SKM-1 (cell line): ENCODE results near the gene TAF12.
"Not testable (repeated sequence)": the region's sequence is repeated elsewhere in the genome, so short reads cannot be mapped to it uniquely, and the experiment has no call there.

Experiments
- DNase-seq: peaks from one replicate; lab custom pipeline; 2025; ENCODE audit not compliant: unreplicated experiment; lab: John Stamatoyannopoulos, UW

The TAF12 gene, protein sequence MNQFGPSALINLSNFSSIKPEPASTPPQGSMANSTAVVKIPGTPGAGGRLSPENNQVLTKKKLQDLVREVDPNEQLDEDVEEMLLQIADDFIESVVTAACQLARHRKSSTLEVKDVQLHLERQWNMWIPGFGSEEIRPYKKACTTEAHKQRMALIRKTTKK

DNA sequence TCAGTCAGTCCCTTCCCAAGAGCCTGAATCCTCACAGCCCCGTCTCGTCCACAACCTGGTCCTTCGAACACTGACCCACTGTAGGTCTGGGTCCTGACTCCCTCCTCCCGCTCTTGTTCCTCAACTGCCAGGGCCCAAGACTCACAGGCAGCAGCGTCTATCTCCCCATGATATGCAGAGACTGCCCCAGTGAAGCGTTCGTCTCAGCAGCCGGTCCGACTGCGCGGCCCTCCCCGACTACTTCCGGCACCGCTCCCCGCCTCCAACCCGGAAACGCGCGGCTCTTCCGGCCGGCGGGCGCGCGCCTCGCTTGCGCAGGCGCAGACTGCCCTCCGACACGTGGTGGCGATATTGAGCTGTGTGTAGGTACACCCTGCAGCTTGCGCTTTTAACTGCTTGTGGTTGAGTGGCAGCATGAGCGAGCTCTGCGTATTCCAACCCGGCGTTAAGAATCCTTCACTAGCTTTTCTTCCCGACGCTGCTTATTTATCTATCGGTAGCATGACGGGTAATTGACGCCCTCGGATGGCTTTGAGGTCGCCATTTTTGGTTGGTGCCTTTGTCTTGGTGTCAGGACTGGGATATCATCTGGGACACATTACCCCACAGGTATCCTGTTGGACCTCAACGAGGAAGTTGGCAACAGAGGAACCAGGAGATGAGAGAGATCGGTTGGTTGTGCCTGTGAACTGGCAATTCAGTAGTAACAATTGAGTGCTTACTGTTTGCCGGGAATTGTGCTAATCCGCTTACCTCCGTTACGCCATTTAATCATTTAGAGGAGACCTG is at the start of gene TAF12:
Gene TAF12 (minus strand): TSS at position 221 of the 789 bp plus-strand sequence. CDS start 20,986 bp downstream, outside the sequence.
- peak; percentile 92 for DNase-seq

DNA sequence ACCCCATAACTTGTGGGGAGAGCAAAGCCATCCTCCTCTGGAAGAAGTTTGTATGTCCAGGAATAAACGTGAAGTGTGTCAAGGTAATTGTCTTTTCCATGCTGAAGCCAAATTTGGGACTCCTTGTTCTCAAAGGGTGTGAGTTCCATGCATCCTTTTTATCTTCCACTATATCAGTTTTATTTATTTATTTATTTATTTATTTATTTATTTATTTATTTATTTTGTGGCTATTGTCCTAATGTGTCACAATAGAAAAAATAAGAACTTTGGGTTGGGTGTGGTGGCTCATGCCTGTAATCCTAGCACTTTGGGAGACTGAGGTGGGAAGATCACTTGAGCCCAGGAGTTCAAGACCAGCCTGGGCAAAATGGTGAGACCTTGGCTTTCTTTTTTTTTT is 48.8 kb upstream of the TAF12 start:
- not testable (repeated sequence) for DNase-seq

DNA sequence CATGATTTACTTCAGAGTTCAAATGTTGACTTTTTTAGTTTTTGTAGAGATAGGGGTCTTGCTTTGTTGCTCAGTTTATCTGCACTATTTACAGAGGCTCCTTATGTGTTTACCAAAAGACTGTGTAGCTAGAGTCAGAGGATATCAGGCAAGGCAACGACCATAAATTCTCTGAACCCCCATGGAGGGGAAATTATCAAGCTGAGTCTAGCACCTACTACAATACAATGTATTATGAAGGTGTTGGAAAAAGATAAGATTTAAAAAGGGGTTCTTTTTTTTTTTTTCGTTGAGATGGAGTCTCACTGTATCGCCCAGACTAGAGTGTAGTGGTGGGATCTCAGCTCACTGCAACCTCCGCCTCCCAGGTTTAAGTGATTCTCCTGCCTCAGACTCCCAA is 42.1 kb upstream of the TAF12 start:
- no peak for DNase-seq

DNA sequence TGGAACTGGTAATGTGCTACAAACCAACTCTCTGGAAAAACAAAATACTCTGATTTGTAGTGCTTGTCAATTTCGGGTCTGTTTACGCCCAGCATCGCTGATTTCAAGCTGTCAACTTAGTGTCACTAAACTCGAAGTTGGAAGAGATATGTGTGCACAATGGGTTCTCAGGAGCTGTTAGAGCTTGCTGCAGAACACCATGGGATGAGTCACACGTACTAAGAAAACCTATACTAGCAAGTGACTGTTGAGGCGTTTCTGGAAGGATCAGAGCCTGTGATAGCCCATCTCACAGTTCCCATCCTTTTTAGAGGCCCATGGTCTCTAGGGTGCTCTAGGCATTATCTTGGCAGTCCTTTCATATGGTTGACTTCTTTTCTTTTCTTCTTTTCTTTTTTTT is 40.0 kb upstream of the TAF12 start:
- DNase-seq, result no peak

DNA sequence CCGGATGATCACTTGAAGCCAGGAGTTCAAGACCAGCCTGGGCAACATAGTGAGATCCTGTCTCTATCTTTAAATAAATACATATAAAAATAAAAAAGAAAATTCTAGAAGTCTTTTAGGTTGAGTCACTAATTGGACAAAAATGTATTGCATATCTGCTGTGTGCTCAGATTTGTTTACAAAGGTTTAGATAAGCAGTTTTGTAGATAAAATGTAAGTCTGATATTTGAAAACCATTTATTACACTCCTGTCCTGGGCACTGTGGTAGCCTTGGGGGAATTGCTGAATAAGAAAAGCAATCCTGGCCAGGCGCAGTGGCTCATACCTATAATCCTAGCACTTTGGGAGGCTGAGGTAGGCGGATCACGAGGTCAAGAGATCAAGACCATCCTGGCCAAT is 37.3 kb upstream of the TAF12 start:
- no peak for DNase-seq

DNA sequence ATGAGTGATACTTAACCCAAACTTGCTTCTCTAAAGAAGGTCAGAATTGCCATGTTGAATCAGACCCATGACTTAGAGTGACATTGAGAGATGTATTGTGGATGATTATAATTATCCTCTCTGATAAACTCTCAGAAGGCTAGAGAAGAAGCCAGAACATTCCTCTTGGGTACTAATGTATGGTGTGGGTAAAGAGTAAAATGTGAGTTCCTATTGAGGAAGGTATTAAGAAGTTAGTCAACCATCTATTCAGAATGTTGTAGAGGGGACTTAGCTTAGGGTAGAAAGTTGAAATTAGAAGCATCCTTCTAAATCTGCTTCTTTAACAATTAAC is 33.0 kb upstream of the TAF12 start:
- no peak for DNase-seq

DNA sequence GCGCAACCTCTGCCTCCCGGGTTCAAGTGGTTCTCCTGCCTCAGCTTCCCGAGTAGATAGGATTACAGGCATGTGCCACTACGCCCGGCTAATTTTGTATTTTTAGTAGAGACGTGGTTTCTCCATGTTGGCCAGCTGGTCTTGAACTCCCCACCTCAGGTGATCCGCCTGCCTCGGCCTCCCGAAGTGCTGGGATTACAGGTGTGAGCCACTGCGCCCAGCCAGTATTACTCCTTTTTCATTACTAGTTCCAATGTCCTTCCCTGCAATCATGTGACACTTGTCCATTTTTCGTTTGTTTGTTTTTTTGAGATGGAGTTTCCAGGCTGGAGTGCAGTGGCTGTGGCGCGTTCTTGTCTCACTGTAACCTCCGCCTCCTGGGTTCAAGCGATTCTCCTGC is 30.1 kb upstream of the TAF12 start:
- not testable (repeated sequence) for DNase-seq

DNA sequence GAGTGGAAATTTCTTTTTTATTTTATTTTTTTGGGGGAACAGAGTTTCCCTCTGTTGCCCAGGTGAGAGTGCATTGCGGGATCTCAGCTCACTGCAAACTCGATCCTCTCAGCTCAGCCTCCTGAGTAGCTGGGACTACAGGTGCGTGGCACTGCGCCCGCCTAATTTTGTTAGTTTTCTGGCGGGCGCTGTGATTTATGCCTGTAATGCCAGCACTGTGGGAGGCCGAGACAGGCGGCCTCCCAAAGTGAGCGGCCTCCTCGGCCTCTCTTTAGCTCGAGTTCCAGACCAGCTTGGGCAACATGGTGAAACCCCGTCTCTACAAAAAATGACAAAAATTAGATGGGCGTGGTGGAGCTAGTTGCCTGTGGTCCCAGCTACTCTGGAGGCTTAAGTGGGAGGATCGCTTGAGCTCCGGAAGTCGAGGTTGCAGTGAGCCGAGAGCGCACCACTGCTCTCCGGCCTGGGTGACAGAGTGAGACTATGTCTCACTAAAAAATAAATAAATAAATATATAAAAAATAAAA is 28.4 kb upstream of the TAF12 start:
- DNase-seq, result no peak

DNA sequence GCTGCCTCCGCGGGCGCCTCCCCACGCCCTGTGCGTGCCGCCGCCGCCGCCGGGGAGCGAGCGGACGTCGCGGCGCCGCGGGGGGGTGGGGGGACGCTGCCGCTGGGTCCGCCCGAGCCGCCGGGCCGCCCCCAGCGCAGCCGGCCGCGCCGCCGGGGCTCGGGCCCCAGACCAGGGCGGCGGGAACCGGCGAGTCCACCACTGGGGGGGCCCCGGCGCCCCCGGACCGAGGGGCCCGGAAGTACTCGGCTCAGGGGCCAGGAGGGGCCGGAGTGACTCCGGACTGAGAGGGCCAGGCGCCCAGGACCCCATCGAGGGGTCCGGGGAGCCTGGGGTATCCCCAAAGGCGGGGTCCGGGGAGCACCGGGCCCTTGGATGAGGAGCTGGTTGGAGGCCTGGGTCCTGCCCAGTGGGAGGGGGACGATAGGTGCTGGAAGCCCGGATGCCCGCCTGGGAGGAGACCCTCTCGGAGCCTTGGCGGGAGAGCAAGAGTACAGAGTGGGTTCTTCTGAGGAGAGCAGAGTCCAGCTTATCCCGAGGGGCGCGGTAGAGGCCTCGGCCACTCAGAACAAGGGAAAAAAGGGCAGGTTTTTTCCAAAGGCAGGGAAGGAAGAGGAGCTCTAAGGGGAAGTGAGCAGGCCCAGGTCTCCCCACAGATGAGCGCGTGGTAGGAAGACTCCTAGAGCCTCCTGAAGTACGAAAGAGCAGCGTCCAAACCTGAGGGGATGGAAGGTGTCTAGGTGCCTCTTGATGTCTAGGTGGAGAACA is 26.3 kb upstream of the TAF12 start:
- no peak for DNase-seq

DNA sequence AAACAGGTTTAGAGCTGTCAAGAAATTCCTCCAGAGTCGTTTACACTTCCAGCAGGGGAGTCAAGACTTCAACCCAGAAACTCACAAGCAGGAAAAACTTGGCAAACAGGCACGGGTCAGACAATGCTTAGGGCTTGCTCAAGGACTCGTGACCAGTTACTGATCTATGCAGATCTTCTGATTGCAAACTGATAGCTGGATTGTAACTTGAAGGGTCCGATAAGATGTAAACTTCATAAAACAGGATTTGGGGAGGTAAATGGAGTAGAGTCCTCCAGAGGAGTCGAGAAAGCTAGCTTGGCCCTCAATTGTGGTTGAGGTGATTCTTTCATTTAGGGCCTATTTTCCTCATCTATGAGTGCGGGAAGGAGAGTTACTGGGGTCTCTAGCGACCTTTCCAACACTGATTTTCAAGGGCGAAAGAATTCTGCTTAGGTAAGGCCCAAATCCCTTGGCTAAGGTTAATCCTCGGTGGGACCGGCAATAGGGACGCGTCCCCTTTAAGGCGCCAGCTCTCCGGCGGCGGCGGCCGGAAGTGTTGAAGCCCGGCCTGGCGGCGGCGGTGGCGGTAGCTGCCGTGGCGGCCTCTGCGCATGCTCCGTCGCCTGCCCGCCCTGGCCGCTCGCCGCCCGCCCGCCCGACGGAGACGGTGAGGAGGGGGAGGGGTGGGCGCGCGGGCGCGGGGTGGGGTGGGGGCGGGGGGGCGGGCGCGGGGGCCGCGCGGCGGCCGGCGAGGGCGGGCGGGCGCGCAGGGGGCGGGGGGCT is 25.5 kb upstream of the TAF12 start, which contains the start of gene GMEB1:
Gene GMEB1 (plus strand): TSS at position 594 of the 765 bp plus-strand sequence. CDS start 14,829 bp downstream, outside the sequence.
- DNase-seq, result peak; percentile 86

DNA sequence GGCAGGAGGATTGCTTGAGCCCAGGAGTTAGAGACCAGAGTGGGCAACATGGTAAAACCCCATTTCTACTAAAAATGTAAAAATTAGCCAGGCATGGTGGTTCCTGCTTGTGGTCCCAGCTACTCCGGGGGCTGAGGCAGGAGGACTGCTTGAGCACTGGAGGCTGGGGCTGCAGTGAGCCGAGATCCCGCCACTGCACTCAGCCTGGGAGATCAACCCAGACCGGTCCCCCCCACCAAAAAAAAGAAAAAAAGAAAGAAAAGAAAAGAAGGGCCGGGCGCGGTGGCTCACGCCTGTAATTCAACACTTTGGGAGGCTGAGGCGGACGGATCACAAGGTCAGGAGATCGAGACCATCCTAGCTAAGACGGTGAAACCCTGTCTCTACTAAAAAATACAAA is 23.9 kb upstream of the TAF12 start:
- DNase-seq, result no peak

DNA sequence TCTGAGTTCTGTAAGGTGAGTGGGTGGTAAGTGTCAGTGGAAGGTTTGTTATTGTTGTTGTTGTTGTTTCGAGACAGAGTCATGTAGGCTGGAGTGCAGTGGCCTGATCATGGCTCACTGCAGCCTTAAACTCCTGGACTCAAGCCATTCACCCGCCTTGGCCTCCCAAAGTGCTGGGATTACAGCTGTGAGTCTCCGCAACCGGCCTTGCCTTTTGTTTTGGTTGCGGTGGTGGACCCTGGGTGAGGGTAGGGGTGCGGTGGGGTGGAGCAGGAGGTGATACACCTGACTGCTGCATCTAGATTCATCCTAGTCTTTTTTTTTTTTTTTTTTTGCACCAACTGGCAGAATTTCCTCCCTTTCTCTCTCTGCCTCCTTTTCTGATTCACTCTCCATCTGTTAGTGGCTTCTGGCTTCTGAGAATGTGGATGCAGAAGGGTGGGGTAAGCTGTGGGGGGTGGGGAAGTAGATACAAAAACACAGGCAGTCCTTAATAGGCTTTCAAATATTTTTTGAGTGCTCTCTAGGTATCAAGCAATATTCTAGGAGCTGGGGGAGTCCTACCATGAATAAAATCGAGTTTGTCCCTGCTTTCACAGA is 21.1 kb upstream of the TAF12 start:
- DNase-seq, result no peak

DNA sequence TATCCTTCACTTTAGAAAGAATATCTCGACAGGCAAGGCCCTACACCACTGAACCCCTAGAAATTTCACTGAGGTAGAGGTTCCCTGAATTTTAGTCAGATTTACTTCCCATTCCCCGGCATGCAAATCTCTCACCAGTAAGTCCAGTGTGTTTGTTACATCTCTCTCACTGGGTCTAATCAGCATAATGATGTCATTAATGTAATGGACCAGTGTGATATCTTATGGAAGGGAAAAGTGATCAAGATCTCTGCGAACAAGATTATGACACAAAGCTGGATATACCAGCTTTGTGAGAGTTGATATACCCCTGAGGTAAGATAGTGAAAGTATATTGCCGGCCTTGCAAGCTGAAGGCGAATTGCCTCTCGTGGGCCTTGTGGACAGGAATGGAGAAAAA is 13.5 kb upstream of the TAF12 start:
- DNase-seq, result no peak

DNA sequence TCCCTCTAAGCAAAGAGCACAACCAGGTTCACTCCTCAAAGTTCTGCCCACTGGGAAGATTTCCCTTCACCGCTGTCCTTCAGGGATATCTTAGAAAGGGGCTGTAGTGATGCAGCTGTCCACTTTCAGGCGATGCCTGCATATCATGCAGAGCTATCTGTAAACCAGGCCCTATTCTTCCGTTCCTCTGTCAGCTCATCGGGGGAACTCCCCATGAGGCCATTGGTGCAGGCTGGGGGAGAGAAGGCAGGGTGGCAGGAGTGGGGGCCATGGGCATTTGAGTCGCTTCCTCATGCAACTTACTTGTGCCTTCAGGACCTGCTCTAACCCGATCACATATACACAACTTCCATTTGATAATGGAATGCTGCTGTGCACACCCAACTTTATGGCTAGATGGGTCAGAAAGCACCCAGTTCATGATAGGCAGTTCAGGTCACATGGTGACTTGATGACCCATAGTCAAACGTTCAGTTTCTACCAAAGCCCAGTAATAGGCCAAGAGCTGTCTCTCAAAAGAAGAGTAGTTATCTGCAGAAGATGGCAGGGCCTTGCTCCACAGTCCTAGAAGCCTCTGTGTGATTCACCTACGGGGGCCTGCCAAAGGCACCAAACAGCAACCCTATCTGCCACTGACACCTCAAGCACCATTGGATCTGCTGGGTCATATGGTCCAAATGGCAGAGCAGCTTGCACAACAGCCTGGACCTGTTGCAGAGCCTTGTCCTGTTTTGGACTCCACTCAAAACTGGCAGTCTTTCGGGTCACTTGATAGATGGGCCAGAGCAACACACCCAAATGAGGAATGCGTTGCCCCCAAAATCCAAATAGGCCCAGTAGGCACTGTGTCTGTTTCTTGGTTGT is 12.8 kb upstream of the TAF12 start:
- DNase-seq, result not testable (repeated sequence)

DNA sequence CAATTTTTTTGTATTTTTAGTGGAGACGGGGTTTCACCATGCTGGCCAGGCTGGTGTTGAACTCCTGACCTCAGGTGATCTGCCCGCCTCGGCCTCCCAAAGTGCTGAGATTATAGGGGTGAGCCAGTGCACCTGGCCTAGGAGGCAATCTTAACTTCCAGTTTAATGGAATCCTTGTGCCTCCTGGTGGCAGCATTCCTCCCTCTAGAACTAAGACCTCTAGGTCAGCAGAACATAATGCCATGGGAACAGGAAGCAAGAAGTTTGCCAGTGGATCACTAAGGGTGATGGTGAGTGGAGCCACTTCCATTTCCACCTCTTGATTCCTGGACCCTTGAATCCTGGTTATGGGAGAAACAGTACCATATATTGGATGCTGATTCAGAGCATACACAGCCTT is 11.0 kb upstream of the TAF12 start:
- DNase-seq, result not testable (repeated sequence)

DNA sequence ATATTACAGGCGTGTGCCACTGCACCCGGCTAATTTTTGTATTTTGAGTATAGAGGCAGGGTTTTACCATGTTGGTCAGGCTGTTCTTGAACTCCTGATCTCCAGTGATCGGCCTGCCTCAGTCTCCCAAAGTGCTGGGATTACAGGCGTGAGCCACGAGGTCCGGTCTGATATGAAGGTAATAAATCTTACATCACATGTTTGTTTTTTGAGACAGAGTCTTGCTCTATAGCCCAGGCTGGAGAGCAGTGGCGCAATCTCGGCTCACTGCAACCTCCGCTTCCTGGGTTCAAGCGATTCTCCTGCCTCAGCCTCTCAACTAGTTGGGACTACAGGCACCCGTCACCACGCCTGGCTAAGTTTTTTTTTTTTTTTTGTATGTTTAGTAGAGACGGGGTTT is 10.2 kb upstream of the TAF12 start:
- not testable (repeated sequence) for DNase-seq

DNA sequence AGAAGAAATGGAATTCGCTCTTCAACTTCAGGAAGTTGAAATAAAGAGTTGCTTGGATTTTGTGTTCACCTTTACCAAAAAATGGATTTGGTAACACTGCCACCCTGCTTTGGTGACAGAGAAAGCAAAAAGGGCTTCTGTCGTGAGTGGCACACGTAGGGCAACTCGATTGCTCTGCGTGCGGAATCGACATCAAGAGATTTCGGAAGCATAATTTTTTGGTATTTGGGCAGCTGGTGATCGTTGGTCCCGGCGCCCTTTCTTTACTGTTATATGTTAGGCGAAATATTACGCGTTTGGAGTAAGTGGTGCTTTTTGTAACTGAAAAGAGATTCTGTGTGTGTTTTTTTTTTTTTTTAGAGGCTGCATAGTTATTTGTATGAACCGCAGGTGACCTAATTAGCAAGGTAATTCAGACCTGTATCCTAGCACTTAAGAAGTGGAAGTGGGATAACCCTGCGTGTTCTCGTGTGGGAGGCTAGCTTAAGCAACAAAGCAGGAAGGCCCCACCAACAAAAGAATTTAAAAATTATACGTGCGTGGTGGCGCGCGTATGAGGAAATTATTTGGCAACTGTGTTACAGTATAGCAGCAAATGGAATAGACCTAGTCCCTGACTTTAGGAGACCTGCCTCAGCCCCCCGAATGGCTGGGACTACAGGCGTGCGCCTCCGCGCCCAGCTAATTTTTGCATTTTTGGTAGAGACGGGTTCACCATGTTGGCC is 5.8 kb upstream of the TAF12 start, which contains the start of gene RNU11:
Gene RNU11 (plus strand): TSS at position 127 of the 725 bp plus-strand sequence.
- DNase-seq, result peak; percentile 85

DNA sequence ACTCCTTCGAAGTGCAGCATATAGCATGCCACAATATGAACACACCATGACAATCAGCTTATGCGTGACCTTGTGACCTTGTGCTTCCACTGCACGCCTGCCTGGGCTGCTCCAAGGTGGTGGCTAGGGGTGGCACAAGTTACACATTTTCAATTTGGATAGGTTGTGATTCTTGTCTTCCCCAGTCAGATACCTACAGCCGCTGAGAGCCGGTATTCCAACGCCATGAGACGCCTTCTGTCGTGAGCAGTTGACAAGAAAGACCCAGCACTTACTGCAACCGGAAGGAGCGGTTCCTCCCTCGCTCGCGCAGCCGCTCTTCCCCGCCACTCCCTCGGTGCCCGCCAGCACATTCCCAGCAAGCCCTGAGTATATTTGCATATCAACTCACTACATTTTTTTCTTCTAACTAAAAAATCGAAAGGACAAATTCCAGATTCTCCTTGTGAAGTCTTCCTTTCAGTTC is 5.2 kb upstream of the TAF12 start:
- DNase-seq, result peak; percentile 85

DNA sequence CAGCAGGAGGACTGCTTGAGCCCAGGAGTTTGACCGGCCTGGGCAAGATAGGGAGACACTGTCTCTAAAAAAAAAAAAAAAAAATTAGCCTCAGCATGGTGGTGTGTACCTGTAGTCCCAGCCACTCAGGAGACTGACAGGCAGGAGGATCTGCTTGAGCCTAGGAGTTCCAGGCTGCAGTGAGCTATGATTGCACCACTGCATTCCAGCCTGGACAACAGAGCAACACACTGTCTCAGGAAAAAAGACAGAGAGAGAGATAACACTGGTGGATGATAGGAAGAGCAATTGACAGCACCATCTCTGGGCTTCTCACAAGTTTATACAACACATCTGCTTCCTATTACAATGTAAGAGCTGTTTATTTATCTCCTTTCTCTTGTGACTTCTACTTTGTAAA is 3.2 kb upstream of the TAF12 start:
- no peak for DNase-seq
